GM13976 (cell line): ENCODE results near the gene CSF1.

Source experiments
- DNase-seq: peaks from one replicate; pipeline ENCODE4 v3.0.0; 2012; ENCODE audit warnings: low spot score
- in situ Hi-C: fragments of 300-500 bp; cut with MboI; formaldehyde crosslinking; loops from one replicate; pipeline ENCODE4 v1.12.0; 2022; ENCODE audit warnings: low sequenced_read_pairs, mixed read lengths, inconsistent platforms; ENCODE audit not compliant: unreplicated experiment
- TF ChIP-seq, protein P1 (sequence below): IDR thresholded peaks from 2 replicates; pipeline ENCODE4 v1.5.1; 2012; ENCODE audit warnings: borderline replicate concordance, mild to moderate bottlenecking; ENCODE audit not compliant: insufficient read depth; ENCODE audit errors: extremely low read depth, missing control alignments, control extremely low read depth

CSF1 gene

GRCh38 chr1:109895720-109896504, 14.7 kb upstream of the CSF1 start:
- TF ChIP-seq, protein P1, sequence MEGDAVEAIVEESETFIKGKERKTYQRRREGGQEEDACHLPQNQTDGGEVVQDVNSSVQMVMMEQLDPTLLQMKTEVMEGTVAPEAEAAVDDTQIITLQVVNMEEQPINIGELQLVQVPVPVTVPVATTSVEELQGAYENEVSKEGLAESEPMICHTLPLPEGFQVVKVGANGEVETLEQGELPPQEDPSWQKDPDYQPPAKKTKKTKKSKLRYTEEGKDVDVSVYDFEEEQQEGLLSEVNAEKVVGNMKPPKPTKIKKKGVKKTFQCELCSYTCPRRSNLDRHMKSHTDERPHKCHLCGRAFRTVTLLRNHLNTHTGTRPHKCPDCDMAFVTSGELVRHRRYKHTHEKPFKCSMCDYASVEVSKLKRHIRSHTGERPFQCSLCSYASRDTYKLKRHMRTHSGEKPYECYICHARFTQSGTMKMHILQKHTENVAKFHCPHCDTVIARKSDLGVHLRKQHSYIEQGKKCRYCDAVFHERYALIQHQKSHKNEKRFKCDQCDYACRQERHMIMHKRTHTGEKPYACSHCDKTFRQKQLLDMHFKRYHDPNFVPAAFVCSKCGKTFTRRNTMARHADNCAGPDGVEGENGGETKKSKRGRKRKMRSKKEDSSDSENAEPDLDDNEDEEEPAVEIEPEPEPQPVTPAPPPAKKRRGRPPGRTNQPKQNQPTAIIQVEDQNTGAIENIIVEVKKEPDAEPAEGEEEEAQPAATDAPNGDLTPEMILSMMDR, result no peak
- DNase-seq, result no peak
- in situ Hi-C loops, result no loop called here

GRCh38 chr1:109896681-109897080, 14.0 kb upstream of the CSF1 start:
- no peak for DNase-seq
- in situ Hi-C loops, result no loop called here
- TF ChIP-seq, protein P1, result no peak

DNA sequence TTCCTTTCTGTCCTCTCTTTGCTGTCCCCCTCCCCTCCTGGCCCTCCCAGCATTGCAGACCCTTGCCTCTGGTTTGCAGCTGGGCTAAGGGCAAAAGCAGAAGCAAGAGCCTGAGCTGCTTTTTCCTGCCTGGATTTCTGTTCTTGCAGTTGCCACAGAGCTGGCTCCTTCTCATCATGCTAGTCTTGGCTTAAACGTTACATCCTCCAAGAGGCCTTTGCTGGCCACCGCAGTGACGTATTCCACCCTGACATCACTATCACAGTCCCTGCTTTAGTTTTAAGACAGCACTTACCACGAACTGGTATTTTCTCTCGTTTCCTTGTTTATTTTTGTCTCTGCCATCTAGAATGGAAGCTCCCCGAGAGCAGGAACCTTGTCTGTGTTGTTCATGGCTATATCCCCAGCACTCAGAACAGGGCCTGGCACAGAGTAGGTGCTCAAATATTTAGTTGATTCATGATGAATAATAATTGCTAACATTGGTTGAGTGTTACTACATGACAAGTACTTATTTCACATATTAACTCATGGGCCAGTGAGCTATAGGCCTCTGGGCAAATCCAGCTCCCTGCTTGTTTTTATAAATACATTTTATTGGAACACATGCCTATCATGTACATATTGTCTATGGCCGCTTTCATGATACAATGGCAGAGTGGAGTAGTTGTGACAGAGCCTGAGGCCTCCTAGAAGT, 13.2 kb upstream of the CSF1 start:
- in situ Hi-C loops, result no loop called here
- TF ChIP-seq, protein P1, result no peak
- no peak for DNase-seq

GRCh38 chr1:109898842-109899241, 11.8 kb upstream of the CSF1 start:
- no peak for DNase-seq
- TF ChIP-seq, protein P1, result no peak
- in situ Hi-C loops, result no loop called here

- no peak for DNase-seq
- TF ChIP-seq, protein P1, result no peak
- in situ Hi-C loops, result no loop called here
Measured at GRCh38 chr1:109901141-109901523, 9.5 kb upstream of the CSF1 start.

GRCh38 chr1:109901524-109902145, 9.0 kb upstream of the CSF1 start:
- no peak for DNase-seq
- TF ChIP-seq, protein P1, result no peak
- in situ Hi-C loops, result no loop called here
